Loucy (cell line): Measurements from ENCODE around the gene ZNF467.

Source experiments
- H2AFZ ChIP-seq: fragments of 200-600 bp; sonication (generic); 2 replicates; pipeline ENCODE4 v1.6.0; 2016; ENCODE audit warnings: antibody characterized with exemption, mild to moderate bottlenecking, low read length, moderate library complexity
- H3F3A ChIP-seq: fragments of 200-600 bp; 2 replicates; pipeline ENCODE4 v1.6.0; 2016; ENCODE audit warnings: antibody characterized with exemption, low read depth, mild to moderate bottlenecking
- H3K27me3 ChIP-seq: fragments of 200-600 bp; sonication (generic); 2 replicates; pipeline ENCODE4 v1.6.1; 2014; ENCODE audit warnings: low read length, mild to moderate bottlenecking; ENCODE audit not compliant: insufficient read depth, poor library complexity, severe bottlenecking
- H3K36me3 ChIP-seq: fragments of 200-600 bp; sonication (generic); 2 replicates; pipeline ENCODE4 v1.6.1; 2016; ENCODE audit warnings: low read length; ENCODE audit not compliant: insufficient read depth
- H3K4me1 ChIP-seq: fragments of 200-600 bp; sonication (generic); 2 replicates; pipeline ENCODE4 v1.5.1; 2014; ENCODE audit warnings: low read length, mild to moderate bottlenecking; ENCODE audit not compliant: insufficient read depth, poor library complexity, severe bottlenecking
- H3K4me2 ChIP-seq: fragments of 200-600 bp; sonication (generic); 2 replicates; pipeline ENCODE4 v1.6.0; 2014; ENCODE audit warnings: antibody characterized with exemption, low read length, low read depth, mild to moderate bottlenecking; ENCODE audit not compliant: poor library complexity, severe bottlenecking
- H3K4me3 ChIP-seq: fragments of 200-600 bp; sonication (generic); 2 replicates; pipeline ENCODE4 v1.5.1; 2014; ENCODE audit warnings: low read length, mild to moderate bottlenecking, mixed read lengths; ENCODE audit not compliant: poor library complexity, severe bottlenecking
- H3K79me2 ChIP-seq: fragments of 200-600 bp; sonication (generic); 2 replicates; pipeline ENCODE4 v1.6.1; 2014; ENCODE audit warnings: low read length; ENCODE audit not compliant: insufficient read depth
- H3K9ac ChIP-seq: fragments of 200-600 bp; sonication (generic); 2 replicates; pipeline ENCODE4 v1.6.0; 2014; ENCODE audit warnings: mild to moderate bottlenecking, low read depth, low read length, moderate library complexity; ENCODE audit not compliant: poor library complexity, severe bottlenecking
- H3K9me2 ChIP-seq: fragments of 200-600 bp; sonication (generic); replicated peaks from 2 replicates; pipeline ENCODE4 v1.6.1; 2016; ENCODE audit warnings: low read depth, low read length, mixed read lengths
- H3K9me3 ChIP-seq: fragments of 200-600 bp; sonication (generic); 2 replicates; pipeline ENCODE4 v1.6.1; 2014; ENCODE audit warnings: mild to moderate bottlenecking, antibody characterized with exemption, low read length, low read depth; ENCODE audit not compliant: insufficient read depth
- H4K20me1 ChIP-seq: fragments of 200-600 bp; sonication (generic); 2 replicates; pipeline ENCODE4 v1.6.0; 2014; ENCODE audit warnings: antibody characterized with exemption, low read length, mild to moderate bottlenecking; ENCODE audit not compliant: insufficient read depth, poor library complexity, severe bottlenecking
- EZH2phosphoT487 ChIP-seq: fragments of 200-600 bp; IDR thresholded peaks from 2 replicates; pipeline ENCODE4 v1.6.1; 2018; ENCODE audit warnings: antibody characterized with exemption, mild to moderate bottlenecking, moderate library complexity, borderline replicate concordance
- TF ChIP-seq, protein P1 (sequence below): fragments of 200-600 bp; sonication (generic); conservative IDR thresholded peaks from 2 replicates; pipeline ENCODE4 v1.5.1; 2014; ENCODE audit warnings: mild to moderate bottlenecking, antibody characterized with exemption, low read length

ZNF467 gene

DNA sequence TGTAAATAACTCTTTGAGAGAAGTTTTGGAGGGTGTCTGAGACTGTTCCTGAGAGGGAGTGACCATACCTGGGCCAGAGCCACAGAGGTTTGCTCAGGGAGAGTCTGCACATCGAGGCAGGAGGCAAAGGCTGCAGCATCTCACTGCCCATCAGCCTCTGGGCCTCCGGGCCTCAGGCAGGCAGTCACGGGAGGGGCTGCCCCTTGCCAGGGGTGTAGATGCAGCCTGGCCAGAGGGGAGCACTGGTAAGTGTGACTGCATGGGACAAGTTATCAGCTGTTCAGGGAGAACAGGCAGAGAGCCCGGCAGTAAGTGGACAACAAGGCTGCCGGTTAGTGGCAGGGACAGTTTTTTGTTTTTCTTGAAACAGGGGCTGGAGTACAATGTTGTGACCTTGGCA lies 55.9 kb downstream of the ZNF467 start:
- TF ChIP-seq, protein P1, sequence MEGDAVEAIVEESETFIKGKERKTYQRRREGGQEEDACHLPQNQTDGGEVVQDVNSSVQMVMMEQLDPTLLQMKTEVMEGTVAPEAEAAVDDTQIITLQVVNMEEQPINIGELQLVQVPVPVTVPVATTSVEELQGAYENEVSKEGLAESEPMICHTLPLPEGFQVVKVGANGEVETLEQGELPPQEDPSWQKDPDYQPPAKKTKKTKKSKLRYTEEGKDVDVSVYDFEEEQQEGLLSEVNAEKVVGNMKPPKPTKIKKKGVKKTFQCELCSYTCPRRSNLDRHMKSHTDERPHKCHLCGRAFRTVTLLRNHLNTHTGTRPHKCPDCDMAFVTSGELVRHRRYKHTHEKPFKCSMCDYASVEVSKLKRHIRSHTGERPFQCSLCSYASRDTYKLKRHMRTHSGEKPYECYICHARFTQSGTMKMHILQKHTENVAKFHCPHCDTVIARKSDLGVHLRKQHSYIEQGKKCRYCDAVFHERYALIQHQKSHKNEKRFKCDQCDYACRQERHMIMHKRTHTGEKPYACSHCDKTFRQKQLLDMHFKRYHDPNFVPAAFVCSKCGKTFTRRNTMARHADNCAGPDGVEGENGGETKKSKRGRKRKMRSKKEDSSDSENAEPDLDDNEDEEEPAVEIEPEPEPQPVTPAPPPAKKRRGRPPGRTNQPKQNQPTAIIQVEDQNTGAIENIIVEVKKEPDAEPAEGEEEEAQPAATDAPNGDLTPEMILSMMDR, result no peak
- TF ChIP-seq EZH2phosphoT487, result no peak
- no peaks in the 10 kb centered on the region for H3K9me3 ChIP-seq
- peak overlapping the region; percentile 23 for H3K9ac ChIP-seq
- no peaks in the 10 kb centered on the region for H3K9me2 ChIP-seq
- no peak overlapping the region for H2AFZ ChIP-seq
- peaks cover 32% of the 10 kb centered on the region for H3K79me2 ChIP-seq
- H4K20me1 ChIP-seq, result no peaks in the 10 kb centered on the region
- H3K4me2 ChIP-seq, result peak overlapping the region; percentile 83
- H3K4me1 ChIP-seq, result peaks cover 19% of the 10 kb centered on the region
- H3K4me3 ChIP-seq, result no peak overlapping the region
- H3F3A ChIP-seq, result no peaks in the 10 kb centered on the region
- H3K36me3 ChIP-seq, result peaks cover 7% of the 10 kb centered on the region; the same call in 1 of the 2 replicates
- no peaks in the 10 kb centered on the region for H3K27me3 ChIP-seq

DNA sequence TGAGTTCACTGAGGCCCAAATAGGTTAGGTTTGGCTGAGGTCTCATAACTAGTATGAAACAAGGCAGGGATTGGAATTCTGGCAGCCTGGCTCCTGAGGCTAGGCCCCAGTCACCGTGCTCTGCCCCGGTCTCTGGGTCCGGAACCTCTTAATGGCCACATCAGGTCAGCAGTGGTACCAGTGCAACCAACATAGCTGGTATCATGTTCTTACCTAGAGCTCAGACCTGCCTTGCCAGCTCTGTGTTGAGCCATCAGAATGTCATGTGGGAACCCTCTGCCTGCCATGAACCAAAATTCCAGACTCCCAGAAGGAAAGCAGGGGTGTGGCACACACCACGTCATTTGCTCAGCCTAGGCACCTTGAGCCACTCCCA lies 56.5 kb downstream of the ZNF467 start:
- peak overlapping the region; percentile 83 for H3K4me2 ChIP-seq
- no peaks in the 10 kb centered on the region for H3F3A ChIP-seq
- peak overlapping the region; percentile 23 for H3K9ac ChIP-seq
- no peaks in the 10 kb centered on the region for H3K9me2 ChIP-seq
- H3K9me3 ChIP-seq, result no peaks in the 10 kb centered on the region
- peaks cover 19% of the 10 kb centered on the region for H3K4me1 ChIP-seq
- H4K20me1 ChIP-seq, result no peaks in the 10 kb centered on the region
- no peak overlapping the region for H2AFZ ChIP-seq
- H3K79me2 ChIP-seq, result peaks cover 32% of the 10 kb centered on the region
- peak overlapping the region; percentile 96 for H3K4me3 ChIP-seq
- TF ChIP-seq, protein P1, result no peak
- TF ChIP-seq EZH2phosphoT487, result no peak
- peaks cover 4% of the 10 kb centered on the region; the same call in 1 of the 2 replicates for H3K36me3 ChIP-seq
- no peaks in the 10 kb centered on the region for H3K27me3 ChIP-seq

DNA sequence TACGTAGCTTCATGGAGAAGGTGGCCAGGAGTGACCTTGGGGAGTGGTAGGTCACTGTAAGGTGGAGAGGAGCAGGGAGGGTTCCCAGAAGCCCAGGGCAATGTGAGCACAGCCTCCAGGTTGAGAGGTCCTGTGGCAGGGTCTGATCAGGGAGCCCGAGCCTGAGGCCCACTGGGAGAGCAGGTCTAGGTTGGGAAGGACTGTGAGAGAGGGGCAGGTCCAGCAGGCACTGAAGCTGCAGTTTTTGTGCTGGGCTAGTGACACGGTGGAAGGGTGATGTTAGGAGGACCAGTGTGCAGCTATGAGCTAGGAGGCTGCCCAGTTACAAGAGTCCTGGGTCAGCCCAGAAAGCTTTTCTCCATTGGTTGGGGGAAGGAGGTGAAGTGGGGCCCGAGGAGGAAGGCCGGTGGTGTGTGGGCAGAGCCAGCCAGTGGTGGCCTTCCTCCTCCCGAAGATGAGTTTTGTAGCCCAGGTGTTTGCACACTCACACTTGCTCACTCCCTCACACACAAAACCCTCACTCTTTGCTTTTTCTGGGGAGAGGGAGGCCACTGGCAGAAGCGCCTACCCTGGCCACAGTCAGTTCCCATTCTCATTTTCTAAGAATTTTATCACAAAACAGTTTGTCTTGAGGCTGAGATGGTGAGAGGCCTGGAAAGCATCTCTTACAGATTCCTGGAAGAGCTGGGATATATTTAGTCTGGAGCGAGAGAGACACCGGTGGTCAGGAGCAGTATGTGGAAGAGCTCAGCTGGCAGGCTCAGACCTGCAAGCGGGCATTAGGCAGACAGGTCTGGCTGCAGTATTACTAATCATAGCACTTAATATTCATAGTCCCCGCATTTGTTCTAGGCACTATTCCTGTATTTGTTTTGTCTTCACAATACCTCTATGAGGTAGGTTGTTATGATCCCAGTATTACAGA lies 57.1 kb downstream of the ZNF467 start:
- H3K79me2 ChIP-seq, result peaks cover 32% of the 10 kb centered on the region
- H3K9ac ChIP-seq, result peak overlapping the region; percentile 92
- peaks cover 19% of the 10 kb centered on the region for H3K4me1 ChIP-seq
- no peaks in the 10 kb centered on the region for H3K9me3 ChIP-seq
- no peaks in the 10 kb centered on the region for H3F3A ChIP-seq
- H3K4me3 ChIP-seq, result peak overlapping the region; percentile 96
- peaks cover under 1% of the 10 kb centered on the region; the same call in 1 of the 2 replicates for H3K36me3 ChIP-seq
- H3K27me3 ChIP-seq, result no peaks in the 10 kb centered on the region
- no peaks in the 10 kb centered on the region for H3K9me2 ChIP-seq
- H4K20me1 ChIP-seq, result no peaks in the 10 kb centered on the region
- H2AFZ ChIP-seq, result no peak overlapping the region
- peak overlapping the region; percentile 83 for H3K4me2 ChIP-seq
- TF ChIP-seq, protein P1, result 0 out of 2 replicates have a peak, but pooled peaks have one; percentile 21
- no peak for TF ChIP-seq EZH2phosphoT487
